GM13976 (cell line): ENCODE results near the gene ACER1.

Experiments
- DNase-seq: peaks from one replicate; pipeline ENCODE4 v3.0.0; 2012; ENCODE audit warnings: low spot score
- CTCF ChIP-seq: IDR thresholded peaks from 2 replicates; pipeline ENCODE4 v1.5.1; 2012; ENCODE audit warnings: borderline replicate concordance, mild to moderate bottlenecking; ENCODE audit not compliant: insufficient read depth; ENCODE audit errors: extremely low read depth, missing control alignments, control extremely low read depth
- in situ Hi-C: fragments of 300-500 bp; cut with MboI; formaldehyde crosslinking; loops from one replicate; pipeline ENCODE4 v1.12.0; 2022; ENCODE audit warnings: low sequenced_read_pairs, mixed read lengths, inconsistent platforms; ENCODE audit not compliant: unreplicated experiment

The ACER1 gene

GRCh38 chr19:6376512-6377190, 43.2 kb upstream of the ACER1 start:
- no peak for DNase-seq
- TF ChIP-seq CTCF, result no peak
- in situ Hi-C loops, result no loop called here

- no peak for DNase-seq
- no peak for TF ChIP-seq CTCF
- in situ Hi-C loops, result no loop called here
These were observed 42.1 kb upstream of the ACER1 start, which contains the start of gene PSPN for GRCh38 chr19:6375411-6376010. Gene PSPN (minus strand): TSS chr19:6375933. CDS start chr19:6375849, 84 bp downstream.

- TF ChIP-seq CTCF, result no peak
- DNase-seq, result no peak
- in situ Hi-C loops, result no loop called here
These were observed 41.4 kb upstream of the ACER1 start for GRCh38 chr19:6374711-6375410.

- no peak for TF ChIP-seq CTCF
- in situ Hi-C loops, result no loop called here
- DNase-seq, result no peak
These were observed 40.8 kb upstream of the ACER1 start for GRCh38 chr19:6374161-6374709.

- TF ChIP-seq CTCF, result no peak
- no peak for DNase-seq
- in situ Hi-C loops, result no loop called here
These were observed 40.3 kb upstream of the ACER1 start for GRCh38 chr19:6373813-6374108.

- peak; percentile 98 for DNase-seq
- in situ Hi-C loops, result no loop called here
- no peak for TF ChIP-seq CTCF
These were observed 39.8 kb upstream of the ACER1 start for GRCh38 chr19:6373096-6373812.
